Smooth muscle cell (in vitro differentiated cells): ENCODE results near the gene KCNH1. TPM values are rescaled to one million over a fixed set of nuclear protein-coding genes. Genes with fewer than 3 reads are reported as not detected.

ENCODE experiments used
- DNase-seq: peaks from one replicate; lab custom pipeline; 2025; ENCODE audit not compliant: unreplicated experiment; lab: John Stamatoyannopoulos, UW
- H2AFZ ChIP-seq: fragments of 200-600 bp; sonication (generic); 2 replicates; pipeline ENCODE4 v1.6.0; 2016; ENCODE audit warnings: antibody characterized with exemption, low read depth, mild to moderate bottlenecking
- H3F3A ChIP-seq: fragments of 200-600 bp; sonication (generic); 2 replicates; pipeline ENCODE4 v1.6.0; 2017; ENCODE audit warnings: antibody characterized with exemption, low read depth
- H3K27ac ChIP-seq: fragments of 200-600 bp; sonication (generic); 2 replicates; pipeline ENCODE4 v1.5.1; 2016; ENCODE audit warnings: low read depth, mild to moderate bottlenecking
- H3K27me3 ChIP-seq: fragments of 200-600 bp; sonication (generic); 2 replicates; pipeline ENCODE4 v1.6.1; 2016; ENCODE audit warnings: low read depth, mild to moderate bottlenecking
- H3K36me3 ChIP-seq: fragments of 200-600 bp; sonication (generic); 2 replicates; pipeline ENCODE4 v1.5.1; 2016; ENCODE audit warnings: low read depth
- H3K4me1 ChIP-seq: fragments of 200-600 bp; sonication (generic); 2 replicates; pipeline ENCODE4 v1.5.1; 2016; ENCODE audit warnings: low read depth
- H3K4me2 ChIP-seq: fragments of 200-600 bp; sonication (generic); 2 replicates; pipeline ENCODE4 v1.6.0; 2016; ENCODE audit warnings: mild to moderate bottlenecking
- H3K4me3 ChIP-seq: fragments of 200-600 bp; sonication (generic); 2 replicates; pipeline ENCODE4 v1.5.1; 2016; ENCODE audit warnings: mild to moderate bottlenecking
- H3K79me2 ChIP-seq: fragments of 200-600 bp; sonication (generic); 2 replicates; pipeline ENCODE4 v1.6.0; 2016; ENCODE audit warnings: low read depth, mild to moderate bottlenecking
- H3K9ac ChIP-seq: fragments of 200-600 bp; sonication (generic); 2 replicates; pipeline ENCODE4 v1.6.0; 2016; ENCODE audit warnings: low read depth
- H3K9me3 ChIP-seq: fragments of 200-600 bp; sonication (generic); replicated peaks from 2 replicates; pipeline ENCODE4 v1.5.1; 2016; ENCODE audit warnings: low read depth
- H4K20me1 ChIP-seq: fragments of 200-600 bp; sonication (generic); 2 replicates; pipeline ENCODE4 v1.6.0; 2016; ENCODE audit warnings: low read depth
- WGBS: methylation state at CpG from one replicate; pipeline ENCODE4 v1.1.7; 2016; ENCODE audit warnings: low lambda C conversion rate; 5-methylcytosine and 5-hydroxymethylcytosine counted together
- polyA plus RNA-seq: library from polyadenylated mRNA; unstranded; fragments of >200 nt; fragmentation: Nextera tagmentation; extraction: Ambion mirVana; gene quantifications from 2 replicates; pipeline ENCODE4 v1.2.1, GENCODE V29; 2016
- total RNA-seq: library from RNA; depleted of rRNA; stranded (reverse); fragments of >200 nt; gene quantifications from 2 replicates; pipeline ENCODE4 v1.2.3, GENCODE V29; 2014
- TF ChIP-seq, protein P1 (sequence below): fragments of 200-600 bp; sonication (generic); IDR thresholded peaks from 2 replicates; pipeline ENCODE4 v1.5.1; 2017; ENCODE audit warnings: borderline replicate concordance, mild to moderate bottlenecking, antibody characterized with exemption; ENCODE audit not compliant: insufficient read depth, poor library complexity, severe bottlenecking

Gene KCNH1
- total and polyA plus RNA-seq, 2 experiments from 2014 or later, result 0.30 to 1.9 TPM

DNA sequence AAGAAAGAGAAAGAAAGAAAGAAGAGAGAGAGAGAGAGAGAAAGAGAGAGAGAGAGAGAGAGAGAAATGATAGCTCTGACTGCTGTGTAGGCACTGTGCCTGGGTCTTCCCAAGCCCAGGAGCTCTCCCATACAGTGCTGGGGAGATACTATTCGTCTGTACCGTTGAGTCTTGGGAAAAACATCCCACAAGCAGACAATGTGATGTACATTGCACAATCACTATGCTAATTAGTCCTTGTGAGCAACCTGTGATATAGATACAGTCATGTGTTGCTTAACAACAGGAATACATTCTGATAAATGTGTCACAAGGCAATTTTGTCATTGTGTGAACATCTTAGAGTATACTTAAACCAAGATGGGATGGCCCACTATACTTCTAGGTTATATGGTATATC is 424.2 kb downstream of the KCNH1 start:
- Histone ChIP-seq H3K36me3 (no peaks in the 10 kb centered on the region), H3K9ac (no peak overlapping the region), H3K79me2 (no peaks in the 10 kb centered on the region), H3K4me2 (no peak overlapping the region), H3K27me3 (peaks cover 12% of the 10 kb centered on the region), H3K4me3 (no peak overlapping the region), H3F3A (no peaks in the 10 kb centered on the region), H3K27ac (no peak overlapping the region), H3K9me3 (no peaks in the 10 kb centered on the region), H2AFZ (no peak overlapping the region), H4K20me1 (no peaks in the 10 kb centered on the region), H3K4me1 (peaks cover 15% of the 10 kb centered on the region)
- TF ChIP-seq, protein P1, sequence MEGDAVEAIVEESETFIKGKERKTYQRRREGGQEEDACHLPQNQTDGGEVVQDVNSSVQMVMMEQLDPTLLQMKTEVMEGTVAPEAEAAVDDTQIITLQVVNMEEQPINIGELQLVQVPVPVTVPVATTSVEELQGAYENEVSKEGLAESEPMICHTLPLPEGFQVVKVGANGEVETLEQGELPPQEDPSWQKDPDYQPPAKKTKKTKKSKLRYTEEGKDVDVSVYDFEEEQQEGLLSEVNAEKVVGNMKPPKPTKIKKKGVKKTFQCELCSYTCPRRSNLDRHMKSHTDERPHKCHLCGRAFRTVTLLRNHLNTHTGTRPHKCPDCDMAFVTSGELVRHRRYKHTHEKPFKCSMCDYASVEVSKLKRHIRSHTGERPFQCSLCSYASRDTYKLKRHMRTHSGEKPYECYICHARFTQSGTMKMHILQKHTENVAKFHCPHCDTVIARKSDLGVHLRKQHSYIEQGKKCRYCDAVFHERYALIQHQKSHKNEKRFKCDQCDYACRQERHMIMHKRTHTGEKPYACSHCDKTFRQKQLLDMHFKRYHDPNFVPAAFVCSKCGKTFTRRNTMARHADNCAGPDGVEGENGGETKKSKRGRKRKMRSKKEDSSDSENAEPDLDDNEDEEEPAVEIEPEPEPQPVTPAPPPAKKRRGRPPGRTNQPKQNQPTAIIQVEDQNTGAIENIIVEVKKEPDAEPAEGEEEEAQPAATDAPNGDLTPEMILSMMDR, result no peak
- 85% methylated on average over 2 of the region's 2 CpGs for WGBS
- no peak for DNase-seq

DNA sequence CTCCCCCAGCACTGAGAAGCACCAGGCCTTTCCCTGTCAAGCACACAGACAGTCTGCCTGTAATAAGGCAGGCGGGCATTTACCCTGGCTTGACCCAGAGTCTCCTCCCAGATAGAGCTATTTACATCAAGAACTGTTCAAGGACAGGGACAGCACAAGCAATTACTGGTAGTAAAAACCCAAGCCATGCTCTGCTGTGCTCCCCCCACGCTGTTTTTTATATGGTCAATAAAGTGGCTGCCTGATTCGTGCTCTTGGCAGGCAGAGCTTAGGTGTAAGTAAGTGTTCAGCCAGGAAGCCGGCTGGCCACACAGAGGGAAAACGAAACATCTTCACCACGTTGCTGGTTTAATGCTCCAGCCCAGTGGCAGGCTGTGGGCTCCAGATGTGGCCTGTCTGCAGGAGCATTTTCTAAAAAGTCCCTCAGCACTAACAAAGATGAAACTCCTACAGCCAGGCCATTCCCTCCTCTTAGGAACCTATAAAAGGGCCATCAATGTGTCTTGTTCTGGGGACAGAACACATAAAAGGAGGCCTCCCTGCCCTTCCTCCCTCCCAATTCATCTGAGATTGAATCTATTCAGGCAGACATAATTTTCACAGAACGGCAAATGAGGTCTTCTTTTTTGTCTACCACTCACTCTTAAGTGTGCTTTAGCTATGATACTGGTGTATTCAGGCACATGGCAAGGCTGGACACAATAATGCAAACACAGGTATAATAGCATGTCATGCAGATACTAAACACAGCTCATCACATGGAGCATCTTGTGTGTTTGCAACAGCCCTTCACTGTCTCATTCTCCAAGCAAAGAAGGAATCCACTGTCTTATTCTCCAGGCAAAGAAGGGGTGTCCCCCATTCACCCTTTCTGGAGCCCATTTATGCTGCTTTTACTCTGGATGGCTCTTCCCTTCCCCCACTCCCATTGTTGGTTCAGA is 426.4 kb downstream of the KCNH1 start:
- no peak for DNase-seq
- Histone ChIP-seq H3K9ac (no peak overlapping the region), H3K4me2 (no peak overlapping the region)

DNA sequence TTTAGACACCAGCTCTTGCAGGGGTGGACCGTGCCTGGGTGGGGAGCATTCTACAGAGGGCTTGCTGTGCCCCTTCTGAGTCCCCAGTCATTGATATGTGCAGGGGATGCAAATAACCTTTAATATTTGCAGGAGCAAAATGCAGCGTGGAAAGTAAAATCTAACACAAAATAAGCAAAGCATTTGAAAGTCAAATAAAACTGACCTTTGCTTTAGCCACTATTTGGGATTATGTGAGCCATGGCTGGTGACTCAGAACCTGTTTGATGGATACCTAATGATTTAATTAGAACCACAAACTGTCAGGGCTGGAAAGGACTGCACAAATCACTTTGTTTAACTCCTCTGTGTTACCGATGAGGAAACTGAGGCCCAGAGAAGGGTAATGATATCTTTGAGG is 427.7 kb downstream of the KCNH1 start:
- peaks cover 12% of the 10 kb centered on the region for H3K27me3 ChIP-seq
- H3K4me3 ChIP-seq, result no peak overlapping the region
- peaks cover 15% of the 10 kb centered on the region for H3K4me1 ChIP-seq
- TF ChIP-seq, protein P1, result no peak
- no peak overlapping the region for H3K4me2 ChIP-seq
- no peak overlapping the region for H3K27ac ChIP-seq
- no peaks in the 10 kb centered on the region for H4K20me1 ChIP-seq
- no peaks in the 10 kb centered on the region for H3K79me2 ChIP-seq
- no peaks in the 10 kb centered on the region for H3K36me3 ChIP-seq
- H3K9ac ChIP-seq, result no peak overlapping the region
- WGBS, result 92% methylated on average over 3 of the region's 3 CpGs
- H3F3A ChIP-seq, result no peaks in the 10 kb centered on the region
- H2AFZ ChIP-seq, result no peak overlapping the region
- no peak for DNase-seq
- H3K9me3 ChIP-seq, result no peaks in the 10 kb centered on the region

More for the DNA sequence above, 426.4 kb downstream of the KCNH1 start:
- H4K20me1 ChIP-seq, result no peaks in the 10 kb centered on the region
- no peak overlapping the region for H3K4me3 ChIP-seq
- no peak overlapping the region for H2AFZ ChIP-seq
- H3K9me3 ChIP-seq, result no peaks in the 10 kb centered on the region
- peaks cover 12% of the 10 kb centered on the region for H3K27me3 ChIP-seq
- no peaks in the 10 kb centered on the region for H3F3A ChIP-seq
- no peaks in the 10 kb centered on the region for H3K79me2 ChIP-seq
- no peaks in the 10 kb centered on the region for H3K36me3 ChIP-seq
- H3K4me1 ChIP-seq, result peaks cover 15% of the 10 kb centered on the region
- 64% methylated on average over 7 of the region's 7 CpGs for WGBS
- TF ChIP-seq, protein P1, result no peak
- no peak overlapping the region for H3K27ac ChIP-seq
